ENCODE measurements around the gene TMEM38B.

Gene TMEM38B

GRCh38 chr9:105706156-105706555, 11.8 kb downstream of the TMEM38B start:
- no peaks in the 10 kb centered on the region for H3K9me3 ChIP-seq (ENCODE audit: control insufficient read depth, insufficient read depth, low read depth, low read length)
- H3K4me1 ChIP-seq (ENCODE audit: control insufficient read depth, insufficient read depth, low read length), result no peaks in the 10 kb centered on the region
- no peak overlapping the region for H3K27ac ChIP-seq (ENCODE audit: extremely low read depth, low read depth, low read length)
- CTCF ChIA-PET, result interaction anchor here (1.7 kb wide), 1 partner anchor 13 kb away, joined by 5 read pairs; no protein-coding TSS in a partner anchor
- POLR2A ChIA-PET, result interaction anchor here (0.7 kb wide), 1 partner anchor 287 kb away, joined by 3 read pairs; no protein-coding TSS in a partner anchor
- peaks cover 4 to 24% of the 10 kb centered on the region in 2 experiments; a peak in 2 of 3 replicates for H3K36me3 ChIP-seq (ENCODE audit: control insufficient read depth in 2 of 2, insufficient read depth in 1 of 2, low read length in 2 of 2)
- TF ChIP-seq ZNF555 (tag by site-specific recombination; conservative IDR thresholded peaks at IDR 0.05), result no peak
- TF ChIP-seq ZFP41 (tag by site-specific recombination; IDR thresholded peaks at IDR 0.05; ENCODE audit: borderline replicate concordance), result no peak
- TF ChIP-seq ZNF548 (tag by site-specific recombination; IDR thresholded peaks at IDR 0.05), result no peak
- TF ChIP-seq BCL11A (tag by site-specific recombination; IDR thresholded peaks at IDR 0.05; ENCODE audit: low read depth), result no peak
- TF ChIP-seq ZNF341 (tag by site-specific recombination; IDR thresholded peaks at IDR 0.05; ENCODE audit: low read depth), result no peak
- no peak for TF ChIP-seq RBAK (tag by site-specific recombination; IDR thresholded peaks at IDR 0.05)
- TF ChIP-seq OVOL3 (tag by site-specific recombination; IDR thresholded peaks at IDR 0.05), result no peak
- TF ChIP-seq HOXC10 (CRISPR knock-in tag; IDR thresholded peaks at IDR 0.05), result no peak
- no peak for TF ChIP-seq GFI1B (tag by site-specific recombination; IDR thresholded peaks at IDR 0.05)
- TF ChIP-seq SP7 (tag by site-specific recombination; IDR thresholded peaks at IDR 0.05), result no peak
- TF ChIP-seq ZNF704 (tag by site-specific recombination; IDR thresholded peaks at IDR 0.05), result no peak
- no peak for TF ChIP-seq ZNF837 (tag by site-specific recombination; IDR thresholded peaks at IDR 0.05)
- no peak for TF ChIP-seq YY1 (tag by site-specific recombination; IDR thresholded peaks at IDR 0.05)
- TF ChIP-seq ZBTB7A (tag by site-specific recombination; IDR thresholded peaks at IDR 0.05; ENCODE audit: low read depth), result no peak
- no peak for TF ChIP-seq FEZF1 (tag by site-specific recombination; IDR thresholded peaks at IDR 0.05)
- TF ChIP-seq GLI2 (tag by site-specific recombination; IDR thresholded peaks at IDR 0.05; ENCODE audit: borderline replicate concordance, low read depth), result no peak
- TF ChIP-seq ZNF654 (tag by site-specific recombination; IDR thresholded peaks at IDR 0.05; ENCODE audit: low read depth), result no peak
- H3K4me3 ChIP-seq (ENCODE audit: low read depth, low read length), result no peak overlapping the region

GRCh38 chr9:105708405-105708804, 14.1 kb downstream of the TMEM38B start:
- no peak overlapping the region for H3K27ac ChIP-seq (ENCODE audit: extremely low read depth, low read depth, low read length)
- no peaks in the 10 kb centered on the region for H3K4me1 ChIP-seq (ENCODE audit: control insufficient read depth, insufficient read depth, low read length)
- ChIA-PET POLR2A (interaction anchor here (0.7 kb wide), 1 partner anchor 14 kb away, joined by 3 read pairs; the partner anchor contains the start of gene TMEM38B), CTCF (interaction anchor here (1.2 kb wide), 1 partner anchor 10 kb away, joined by 7 read pairs; no protein-coding TSS in a partner anchor)
- no peaks in the 10 kb centered on the region for H3K9me3 ChIP-seq (ENCODE audit: control insufficient read depth, insufficient read depth, low read depth, low read length)
- no peak overlapping the region for H3K4me3 ChIP-seq (ENCODE audit: low read depth, low read length)
- H3K36me3 ChIP-seq (ENCODE audit: control insufficient read depth in 2 of 2, insufficient read depth in 1 of 2, low read length in 2 of 2), result peaks cover 0 to 26% of the 10 kb centered on the region in 2 experiments; a peak in 2 of 3 replicates
- no peak for TF ChIP-seq ZNF791 (tag by site-specific recombination; IDR thresholded peaks at IDR 0.05)
- no peak for TF ChIP-seq ZNF23 (tag by site-specific recombination; IDR thresholded peaks at IDR 0.05; ENCODE audit: borderline replicate concordance)
- no peak for TF ChIP-seq ZNF221 (tag by site-specific recombination; IDR thresholded peaks at IDR 0.05; ENCODE audit: borderline replicate concordance)
- TF ChIP-seq MZF1 (tag by site-specific recombination; IDR thresholded peaks at IDR 0.05; ENCODE audit: borderline replicate concordance), result no peak
- TF ChIP-seq ZNF302 (tag by site-specific recombination; IDR thresholded peaks at IDR 0.05; ENCODE audit: low read depth), result no peak
- TF ChIP-seq ZNF610 (tag by site-specific recombination; IDR thresholded peaks at IDR 0.05; ENCODE audit: borderline replicate concordance), result no peak
- TF ChIP-seq ZNF548 (tag by site-specific recombination; IDR thresholded peaks at IDR 0.05), result no peak
- TF ChIP-seq REST (tag by site-specific recombination; IDR thresholded peaks at IDR 0.05), result no peak
- TF ChIP-seq ZNF670 (tag by site-specific recombination; IDR thresholded peaks at IDR 0.05; ENCODE audit: low read depth), result no peak
- no peak for TF ChIP-seq ZNF776 (tag by site-specific recombination; IDR thresholded peaks at IDR 0.05; ENCODE audit: borderline replicate concordance)
- no peak for TF ChIP-seq ZFP37 (tag by site-specific recombination; IDR thresholded peaks at IDR 0.05)
- no peak for TF ChIP-seq ZNF2 (tag by site-specific recombination; IDR thresholded peaks at IDR 0.05)
- no peak for TF ChIP-seq ZNF510 (tag by site-specific recombination; IDR thresholded peaks at IDR 0.05; ENCODE audit: insufficient replicate concordance)
